Measurements from ENCODE around the gene ADGRG3.

Gene ADGRG3

GRCh38 chr16:57734925-57735754 is 67.0 kb downstream of the ADGRG3 start:
- DNase-seq (ENCODE audit: low spot score) = peak; percentile 100

GRCh38 chr16:57735755-57736418 is 67.8 kb downstream of the ADGRG3 start, which contains the start of gene KATNB1:
KATNB1 (plus strand) TSS chr16:57735770; CDS start chr16:57737244, 1,474 bp downstream.
- DNase-seq (ENCODE audit: low spot score) = peak; percentile 39

- peak; percentile 47 for DNase-seq (ENCODE audit: low spot score)
These were observed 68.6 kb downstream of the ADGRG3 start for GRCh38 chr16:57736419-57737351.

GRCh38 chr16:57738844-57739243 is 70.7 kb downstream of the ADGRG3 start:
- no peak for DNase-seq (ENCODE audit: low spot score)

Measured in SK-N-DZ (cell line).